GM18867 (cell line): ENCODE results near the gene ODF4.

Experiments
- ATAC-seq: cut with Tn5 transposase; IDR thresholded peaks from one replicate; pipeline ENCODE4 v1.9.1; 2021; ENCODE audit warnings: mild to moderate bottlenecking, moderate library complexity; ENCODE audit not compliant: unreplicated experiment

ODF4 gene, protein sequence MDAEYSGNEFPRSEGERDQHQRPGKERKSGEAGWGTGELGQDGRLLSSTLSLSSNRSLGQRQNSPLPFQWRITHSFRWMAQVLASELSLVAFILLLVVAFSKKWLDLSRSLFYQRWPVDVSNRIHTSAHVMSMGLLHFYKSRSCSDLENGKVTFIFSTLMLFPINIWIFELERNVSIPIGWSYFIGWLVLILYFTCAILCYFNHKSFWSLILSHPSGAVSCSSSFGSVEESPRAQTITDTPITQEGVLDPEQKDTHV

DNA sequence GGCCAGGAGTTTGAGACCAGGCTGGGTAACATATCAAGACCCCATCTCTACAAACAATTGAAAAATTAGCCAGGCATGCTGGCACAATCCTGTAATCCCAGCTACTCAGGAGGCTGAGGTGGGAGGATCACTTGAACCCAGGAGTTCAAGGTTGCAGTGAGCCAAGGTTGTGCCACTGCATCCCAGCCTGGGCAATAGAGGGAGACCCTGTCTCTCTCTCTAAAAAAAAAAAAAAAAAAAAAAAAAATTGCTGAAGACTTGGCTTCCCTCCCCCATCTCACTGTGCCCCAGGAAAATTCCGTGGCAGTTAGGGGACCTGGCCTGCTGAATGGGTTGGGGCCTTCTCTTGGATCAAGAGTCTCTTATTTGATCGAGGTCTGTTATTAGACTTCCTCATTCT, at the start of gene ODF4:
ODF4 (plus strand) TSS at position 301 of the 400 bp plus-strand sequence. CDS start 212 bp downstream, outside the sequence.
- no peak for ATAC-seq

DNA sequence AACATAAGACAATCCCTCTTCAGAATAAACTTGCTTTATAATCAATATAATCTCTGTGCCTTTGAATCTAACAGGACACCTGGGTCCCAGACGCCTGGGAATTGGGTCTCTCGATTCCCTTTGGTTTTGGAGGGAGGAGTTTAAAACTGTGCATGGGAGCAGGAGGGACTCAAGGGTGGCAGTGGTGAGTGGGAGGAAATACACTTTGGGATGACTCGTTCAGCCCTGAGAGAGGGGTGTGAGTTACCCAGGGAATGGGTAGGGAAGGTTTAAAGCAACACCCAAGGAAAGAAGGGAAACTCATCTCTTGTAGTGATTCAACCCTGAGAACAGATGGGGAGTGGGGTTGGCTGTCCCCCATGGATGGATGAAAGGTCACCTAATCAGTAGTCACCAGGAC, 49.6 kb upstream of the ODF4 start:
- ATAC-seq: no peak

DNA sequence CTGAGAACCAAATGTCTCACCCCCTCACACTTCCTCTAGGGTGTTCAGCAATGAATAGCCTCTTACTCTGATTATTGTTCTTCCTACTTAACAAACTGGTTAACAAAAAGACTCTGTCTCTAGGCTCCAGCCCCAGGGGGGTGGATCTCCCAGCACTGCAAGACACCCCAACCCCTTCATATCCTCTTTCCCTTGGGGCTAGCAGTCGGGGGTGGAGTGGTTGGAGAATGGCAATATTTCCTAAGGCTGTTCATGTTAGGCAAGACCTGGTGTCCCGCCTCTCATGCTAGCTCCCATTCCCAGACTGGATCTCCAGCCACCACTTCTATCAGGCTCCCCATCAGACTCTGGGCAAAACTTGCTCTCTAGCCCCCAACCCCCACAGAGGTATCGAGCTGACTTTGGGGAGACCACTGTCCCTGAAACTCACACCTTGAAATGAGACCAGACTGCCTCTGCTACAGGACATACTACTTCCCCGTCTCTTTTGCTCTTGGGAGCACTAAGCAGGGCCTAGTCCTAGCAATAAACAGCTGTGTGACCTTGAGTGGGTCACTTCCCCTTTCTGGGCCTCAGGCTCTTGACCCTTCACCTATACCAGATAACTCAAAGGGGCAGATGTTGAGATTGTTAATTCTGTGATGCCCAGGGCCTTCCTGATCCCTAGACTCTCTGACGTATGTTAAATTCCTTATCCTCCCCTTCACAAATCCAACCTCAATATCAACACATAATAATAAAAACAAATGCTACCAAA, 46.8 kb upstream of the ODF4 start:
- no peak for ATAC-seq

DNA sequence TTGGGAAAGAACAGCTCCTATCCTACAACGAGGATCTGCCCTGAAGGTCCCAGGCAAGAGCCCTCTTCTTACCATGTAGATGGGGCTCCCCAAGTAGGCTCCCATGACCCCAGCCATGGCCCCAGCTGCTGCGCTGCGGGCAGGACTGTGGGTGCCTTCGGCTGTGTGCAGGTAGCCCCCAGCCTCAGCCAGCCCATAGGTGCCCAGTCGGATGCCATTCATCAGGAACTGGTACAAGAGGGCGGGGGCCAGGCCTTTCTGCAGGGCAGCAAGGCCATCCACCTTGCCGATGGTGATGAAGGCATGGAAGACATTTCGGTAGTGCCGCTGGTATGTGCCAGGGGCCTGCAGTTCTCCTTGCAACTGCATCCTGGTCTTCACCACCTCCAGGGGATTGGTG, 45.3 kb upstream of the ODF4 start:
- no peak for ATAC-seq

DNA sequence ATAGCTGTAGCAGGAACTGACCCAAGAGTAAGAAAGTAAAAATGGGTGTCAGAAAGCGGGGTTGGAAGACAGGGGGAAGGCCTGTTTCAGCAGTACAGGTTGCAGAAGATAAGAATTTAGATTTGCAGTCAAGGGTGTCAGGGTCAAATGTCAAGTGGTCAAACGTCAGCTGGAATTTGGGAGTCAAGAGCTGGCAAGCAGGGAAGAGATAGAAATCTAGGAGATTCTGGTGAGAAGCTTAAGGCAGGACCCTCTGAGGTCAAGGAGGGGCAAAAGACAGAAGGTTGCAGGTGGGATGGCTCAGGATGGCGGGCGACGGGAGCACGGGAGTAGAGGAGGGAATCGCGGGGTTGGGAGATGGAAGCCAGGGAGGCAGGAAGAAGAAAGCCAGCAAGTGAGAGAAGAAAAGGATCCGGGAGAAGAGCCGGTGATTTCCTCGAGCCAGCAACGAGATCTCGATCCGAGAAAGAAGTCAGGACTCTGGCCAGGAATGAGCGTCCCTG, 44.8 kb upstream of the ODF4 start:
- no peak for ATAC-seq

DNA sequence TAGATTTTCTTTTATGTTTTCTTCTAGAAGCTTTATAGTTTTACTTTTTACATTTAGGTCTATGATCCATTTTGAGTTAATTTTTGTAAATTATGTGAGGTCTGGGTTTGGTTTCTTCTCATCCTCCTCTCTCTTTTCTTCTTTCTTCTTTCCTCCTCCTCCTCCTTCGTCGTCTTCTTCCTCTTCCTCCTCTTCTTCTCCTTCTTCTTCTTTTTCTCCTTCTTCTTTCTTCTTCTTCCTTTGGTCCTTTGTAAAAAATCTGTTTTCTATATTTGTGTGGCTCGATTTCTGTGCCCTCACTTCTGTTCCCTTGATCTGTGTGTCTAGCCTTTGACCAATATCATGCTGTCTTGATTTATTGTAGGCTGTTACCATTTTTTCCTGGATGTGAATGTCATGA, 39.4 kb upstream of the ODF4 start:
- ATAC-seq: no peak

DNA sequence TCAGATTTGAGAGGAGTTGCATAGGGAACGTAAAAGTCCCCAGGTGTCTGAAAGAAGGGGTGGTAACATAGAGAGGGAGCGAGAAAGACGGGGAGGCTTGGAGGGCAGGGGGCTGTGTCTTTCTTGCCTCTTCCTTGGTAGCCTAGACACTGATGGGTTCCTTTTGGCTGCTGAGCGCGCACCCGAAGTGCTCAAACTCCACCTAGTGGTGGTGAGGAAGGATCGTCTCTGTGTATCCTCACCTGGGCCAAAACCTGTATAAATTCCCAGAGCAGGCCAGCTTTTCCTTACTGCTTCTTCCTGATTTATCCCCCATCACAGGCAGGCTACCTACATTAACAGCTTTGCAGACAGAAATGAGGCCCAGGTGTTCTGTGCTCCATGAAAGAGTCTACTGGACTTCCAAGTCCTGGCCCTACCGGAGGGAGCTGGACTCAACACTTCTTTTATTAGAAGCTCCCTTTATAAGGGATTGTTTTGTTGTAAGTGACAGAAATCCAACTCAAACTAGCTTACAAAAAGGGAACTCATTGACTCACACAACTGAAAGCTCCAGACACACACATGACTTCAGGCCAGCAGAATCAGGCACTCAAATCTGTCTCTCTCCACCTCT, 38.9 kb upstream of the ODF4 start:
- no peak for ATAC-seq

DNA sequence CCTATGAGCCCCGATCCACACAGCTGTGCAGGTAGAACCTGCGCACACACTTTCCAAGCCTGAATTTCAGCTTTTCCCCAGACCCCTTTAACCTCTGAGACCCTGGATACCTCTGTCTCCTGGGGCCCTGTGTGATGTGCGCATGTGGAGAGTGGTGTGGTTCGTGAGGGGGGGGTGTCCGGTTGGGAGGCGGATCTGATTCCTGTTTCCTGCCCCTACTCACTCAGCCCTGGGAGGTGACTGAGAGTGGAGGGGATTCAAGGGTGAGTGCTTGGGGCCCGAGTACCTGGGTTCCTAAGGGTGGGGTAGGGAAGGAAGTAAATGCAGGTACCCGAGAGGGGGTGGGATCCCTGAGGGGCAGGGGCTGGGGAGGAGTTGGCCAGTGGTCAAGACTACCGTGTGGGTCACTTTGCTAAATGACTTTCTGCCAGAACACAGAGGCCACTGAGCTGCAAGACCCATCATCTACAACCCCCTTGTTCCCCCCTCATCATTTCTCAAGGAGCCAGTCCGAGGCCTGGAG, 29.0 kb upstream of the ODF4 start:
- no peak for ATAC-seq

DNA sequence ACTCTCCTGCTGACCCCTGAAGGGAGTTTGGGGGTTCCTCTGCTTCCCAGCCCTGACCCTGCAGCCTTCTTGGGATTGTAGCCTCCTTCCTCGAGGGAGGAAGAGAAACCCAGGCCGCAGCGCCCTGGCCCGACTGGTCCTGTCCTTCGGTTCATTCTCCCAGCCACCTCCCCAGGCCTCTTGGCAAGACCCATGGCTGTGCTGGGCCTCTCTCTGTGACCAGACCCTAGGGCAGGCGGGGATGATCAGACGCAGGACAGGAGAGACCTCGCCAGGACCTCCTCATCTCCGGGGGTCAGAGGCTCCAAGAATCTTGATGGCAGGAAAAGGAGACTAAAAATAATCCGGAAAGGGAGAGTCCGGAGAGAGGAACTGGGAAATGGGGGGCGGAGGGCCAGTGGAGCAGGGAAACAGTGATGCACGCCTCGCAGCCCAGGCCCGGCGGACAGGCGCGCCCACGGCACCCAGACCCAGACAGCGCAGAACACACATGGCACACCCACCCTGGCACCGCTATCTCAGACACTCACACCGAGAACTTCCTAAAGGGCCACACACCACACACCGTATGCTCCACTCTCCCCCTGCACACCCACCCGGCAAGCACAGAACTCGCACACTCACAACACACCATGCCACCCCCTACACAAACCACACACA, 28.4 kb upstream of the ODF4 start:
- no peak for ATAC-seq

DNA sequence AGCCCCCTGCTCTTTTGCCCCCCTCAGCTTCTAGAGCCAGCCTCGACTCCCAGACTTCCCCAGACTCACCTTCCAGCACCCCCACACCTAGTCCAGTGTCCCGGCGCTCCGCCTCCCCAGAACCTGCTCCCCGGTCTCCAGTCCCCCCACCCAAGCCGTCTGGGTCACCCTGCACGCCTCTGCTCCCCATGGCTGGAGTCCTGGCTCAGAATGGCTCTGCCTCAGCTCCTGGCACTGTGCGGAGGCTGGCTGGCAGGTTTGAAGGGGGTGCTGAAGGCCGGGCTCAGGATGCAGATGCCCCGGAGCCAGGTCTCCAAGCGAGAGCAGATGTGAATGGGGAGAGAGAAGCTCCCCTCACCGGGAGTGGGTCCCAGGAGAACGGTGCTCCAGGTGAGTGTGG, 27.4 kb upstream of the ODF4 start:
- no peak for ATAC-seq

DNA sequence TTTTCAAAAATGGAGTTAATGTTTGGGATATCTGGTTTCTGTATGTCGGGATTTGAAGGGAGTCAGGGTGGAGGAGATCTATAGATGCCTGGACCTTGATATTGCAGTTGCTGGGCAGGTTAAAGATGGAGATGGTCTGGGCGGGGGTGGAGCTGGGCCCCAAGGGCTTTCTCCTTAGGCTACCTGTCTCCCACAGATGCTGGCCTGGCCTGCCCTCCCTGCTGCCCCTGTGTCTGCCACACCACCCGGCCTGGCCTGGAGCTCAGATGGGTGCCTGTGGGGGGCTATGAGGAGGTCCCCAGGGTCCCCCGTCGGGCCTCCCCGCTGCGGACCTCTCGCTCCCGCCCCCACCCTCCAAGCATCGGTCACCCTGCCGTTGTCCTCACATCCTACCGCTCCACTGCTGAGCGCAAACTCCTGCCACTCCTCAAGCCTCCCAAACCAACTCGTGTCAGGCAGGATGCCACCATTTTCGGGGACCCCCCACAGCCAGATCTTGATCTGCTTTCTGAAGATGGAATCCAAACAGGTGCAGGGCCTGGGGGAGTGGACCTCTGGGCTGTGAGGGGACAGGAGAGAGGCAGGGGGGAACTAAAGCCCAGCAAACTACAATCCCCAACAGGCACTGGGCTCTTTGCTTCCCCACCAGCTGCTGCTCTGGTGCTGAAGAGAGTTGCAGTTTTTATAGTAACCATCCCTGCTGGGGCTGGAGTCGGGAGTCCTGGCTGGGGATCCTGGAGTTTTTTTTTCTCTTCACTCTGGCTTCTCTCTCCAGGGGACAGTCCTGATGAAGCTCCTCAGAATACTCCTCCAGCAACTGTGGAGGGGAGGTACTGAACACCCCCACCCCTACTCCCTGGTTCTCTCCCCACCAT, 26.7 kb upstream of the ODF4 start:
- ATAC-seq: no peak

DNA sequence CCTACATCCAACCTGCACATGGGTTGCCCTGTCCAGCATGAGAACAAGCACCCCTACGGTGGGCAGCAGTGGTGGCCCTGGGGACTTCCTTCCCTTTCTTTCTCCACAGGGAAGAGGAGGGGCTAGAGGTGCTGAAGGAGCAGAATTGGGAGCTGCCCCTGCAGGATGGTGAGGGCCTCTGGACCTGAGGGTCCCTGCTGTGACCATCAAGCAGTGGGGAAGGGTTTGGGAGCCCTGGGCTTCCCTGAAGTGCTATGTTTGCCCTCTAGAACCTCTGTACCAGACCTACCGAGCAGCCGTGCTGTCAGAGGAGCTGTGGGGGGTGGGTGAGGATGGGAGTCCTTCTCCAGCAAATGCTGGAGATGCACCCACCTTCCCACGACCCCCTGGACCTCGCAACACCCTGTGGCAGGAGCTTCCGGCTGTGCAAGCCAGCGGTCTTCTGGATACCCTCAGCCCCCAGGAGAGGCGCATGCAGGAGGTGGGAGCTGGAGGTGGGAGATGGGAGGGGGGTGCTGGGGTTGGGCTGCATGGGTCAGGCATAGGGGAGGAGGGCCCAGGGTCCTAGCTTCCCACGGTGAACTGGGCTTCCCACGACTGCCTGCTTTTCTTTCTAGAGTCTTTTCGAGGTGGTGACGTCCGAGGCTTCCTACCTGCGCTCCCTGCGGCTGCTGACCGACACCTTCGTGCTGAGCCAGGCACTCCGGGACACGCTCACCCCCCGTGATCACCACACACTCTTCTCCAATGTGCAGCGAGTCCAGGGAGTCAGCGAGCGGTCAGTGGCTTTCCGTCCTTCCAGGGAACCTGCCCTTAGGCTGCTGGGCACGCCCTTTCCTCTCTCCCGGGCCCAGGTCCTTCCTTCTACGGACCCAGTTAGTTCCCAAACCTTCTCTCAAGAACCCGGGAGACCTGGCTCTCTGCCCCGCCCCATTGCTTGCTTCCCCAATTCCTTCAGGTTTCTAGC, 24.6 kb upstream of the ODF4 start:
- ATAC-seq: no peak

DNA sequence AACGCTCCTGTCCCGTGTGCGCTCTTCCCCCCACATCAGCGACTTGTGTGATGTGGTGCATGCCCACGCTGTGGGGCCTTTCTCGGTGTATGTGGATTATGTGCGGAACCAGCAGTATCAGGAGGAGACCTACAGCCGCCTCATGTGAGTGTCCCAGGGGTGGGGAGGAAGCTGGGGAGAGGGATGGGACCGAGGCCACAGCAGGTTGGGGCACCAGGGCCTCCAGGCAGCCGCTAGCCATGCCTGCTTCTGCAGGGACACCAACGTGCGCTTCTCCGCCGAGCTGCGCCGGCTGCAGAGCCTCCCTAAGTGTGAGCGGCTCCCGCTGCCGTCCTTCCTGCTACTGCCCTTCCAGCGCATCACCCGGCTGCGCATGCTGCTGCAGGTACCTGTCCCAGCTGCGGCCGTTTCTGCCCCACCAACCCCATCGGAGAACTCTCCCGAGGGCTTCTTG, 23.8 kb upstream of the ODF4 start:
- no peak for ATAC-seq

DNA sequence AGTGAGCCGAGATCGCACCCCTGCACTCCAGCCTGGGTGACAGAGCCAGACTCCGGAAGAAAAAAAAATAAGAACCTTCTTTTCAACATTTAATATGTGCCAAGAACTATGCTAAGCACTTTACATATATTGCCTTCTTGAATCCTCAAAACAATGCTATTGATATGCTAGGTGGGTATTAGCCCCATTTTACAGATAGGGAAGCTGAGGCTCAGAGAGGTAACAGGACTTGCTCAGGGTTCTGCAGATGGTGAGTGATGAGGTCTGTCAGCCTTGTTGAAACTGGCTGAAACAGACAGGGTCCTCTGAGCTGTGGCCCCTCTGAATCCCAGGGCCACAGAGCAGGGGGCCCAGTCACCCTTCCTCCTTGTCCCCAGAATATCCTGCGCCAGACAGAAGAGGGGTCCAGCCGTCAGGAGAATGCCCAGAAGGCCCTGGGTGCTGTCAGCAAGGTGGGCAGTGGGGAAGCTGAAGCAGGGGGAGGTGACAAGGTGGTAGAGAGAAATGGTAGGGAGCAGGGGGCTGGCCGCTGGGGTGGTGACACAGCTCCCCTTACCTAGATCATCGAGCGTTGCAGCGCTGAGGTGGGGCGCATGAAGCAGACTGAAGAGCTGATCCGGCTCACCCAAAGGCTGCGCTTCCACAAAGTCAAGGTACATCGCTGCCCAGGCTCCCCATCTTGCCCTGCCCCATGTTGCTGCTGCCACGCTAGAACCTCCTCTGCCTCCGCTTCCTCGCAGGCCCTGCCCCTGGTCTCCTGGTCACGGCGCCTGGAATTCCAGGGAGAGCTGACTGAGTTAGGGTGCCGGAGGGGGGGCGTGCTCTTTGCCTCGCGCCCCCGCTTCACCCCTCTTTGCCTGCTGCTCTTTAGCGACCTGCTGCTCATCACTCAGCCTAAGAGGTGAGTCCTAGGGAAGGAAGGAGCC, 21.4 kb upstream of the ODF4 start:
- no peak for ATAC-seq

DNA sequence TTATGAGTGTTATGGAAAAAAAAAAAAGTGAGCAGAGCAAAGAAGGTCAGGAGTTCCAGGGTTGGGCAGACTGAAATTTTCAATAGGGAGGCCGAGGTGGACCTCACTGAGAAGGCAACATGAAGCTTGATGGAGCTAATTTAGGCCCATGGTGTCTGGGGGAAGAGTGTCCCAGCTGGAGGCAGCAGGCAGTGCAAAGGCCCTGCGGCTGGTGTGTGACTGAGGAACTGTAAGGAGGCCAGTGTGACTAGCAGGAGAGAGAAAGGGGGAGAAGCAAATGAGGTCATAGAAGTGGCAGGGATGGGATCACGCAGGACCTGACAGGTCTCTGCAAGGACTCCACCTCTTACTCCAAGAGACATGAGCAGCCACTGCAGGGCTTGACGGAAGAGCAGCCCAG, 19.4 kb upstream of the ODF4 start:
- ATAC-seq: no peak

DNA sequence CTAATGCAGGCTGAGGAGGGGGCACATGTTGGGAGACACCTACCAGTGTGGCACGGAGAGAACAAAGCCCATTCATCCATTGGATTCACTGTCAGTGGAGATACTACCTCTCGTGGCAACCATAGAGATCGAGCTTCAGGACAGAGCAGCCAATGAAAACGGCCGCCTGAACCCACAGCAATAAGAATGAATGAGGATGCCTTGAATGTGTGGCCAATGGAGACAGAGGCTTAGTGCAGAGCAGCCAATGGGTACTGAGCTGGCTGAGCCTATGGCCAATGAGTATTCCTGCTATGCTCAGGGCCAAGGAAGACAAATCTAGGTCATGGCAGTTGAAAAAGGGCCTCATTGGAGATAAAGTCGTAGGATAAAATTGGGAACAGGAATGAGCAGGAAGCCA, 18.6 kb upstream of the ODF4 start:
- ATAC-seq: no peak

DNA sequence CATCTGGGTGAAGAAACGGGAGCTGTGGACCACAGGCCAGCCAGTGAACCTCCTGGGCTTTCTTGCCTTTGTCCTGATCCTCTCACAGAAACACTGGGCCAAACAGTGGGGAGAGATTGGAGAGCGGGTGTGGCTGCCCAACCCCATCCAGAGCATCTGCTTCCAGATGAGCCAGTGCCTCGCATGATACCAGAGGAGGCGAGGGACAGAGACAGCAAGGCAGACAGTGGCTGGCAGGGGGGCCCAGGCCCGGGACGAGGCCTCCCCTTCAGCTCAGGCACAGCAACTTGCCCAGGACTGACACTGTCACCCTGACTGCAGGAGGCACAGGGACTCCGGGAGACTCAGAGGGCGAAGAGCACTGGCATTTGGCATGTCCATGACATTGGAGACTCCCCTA, 17.6 kb upstream of the ODF4 start:
- ATAC-seq: no peak

DNA sequence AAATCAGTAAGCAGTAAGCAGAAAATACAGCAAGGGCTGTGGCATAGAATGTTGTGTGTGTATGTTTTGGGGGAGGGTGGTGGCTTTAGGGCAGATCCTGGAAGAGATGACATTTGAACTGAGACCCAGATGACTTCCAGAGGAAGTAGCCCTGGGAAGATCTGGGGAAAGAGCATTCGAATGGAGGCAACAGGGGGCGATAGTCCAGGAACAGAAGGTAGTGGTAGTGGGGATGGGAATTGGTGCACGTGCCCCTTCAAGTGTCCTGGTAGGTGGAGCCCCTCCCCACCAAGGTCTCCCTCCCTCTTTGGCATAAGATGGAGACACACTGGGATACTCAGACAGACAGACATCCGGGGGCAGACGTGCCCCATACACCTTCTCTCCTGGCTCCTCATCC, 15.5 kb upstream of the ODF4 start:
- no peak for ATAC-seq
